Nephron progenitor cell (in vitro differentiated cells): ENCODE results near the gene ATG9A.
"Not testable (repeated sequence)": the region's sequence is repeated elsewhere in the genome, so short reads cannot be mapped to it uniquely, and the experiment has no call there.

Source experiments
- DNase-seq: peaks from one replicate; pipeline ENCODE4 v3.0.0; 2021
- H3K27ac Mint-ChIP-seq: 2 replicates; pipeline ENCODE4 v1.8.0; 2021; ENCODE audit warnings: mild to moderate bottlenecking, moderate library complexity, mixed read lengths
- H3K27me3 Mint-ChIP-seq: 2 replicates; pipeline ENCODE4 v1.8.0; 2021; ENCODE audit warnings: mild to moderate bottlenecking, low read depth, mixed read lengths; ENCODE audit not compliant: poor library complexity
- H3K36me3 Mint-ChIP-seq: 2 replicates; pipeline ENCODE4 v1.8.0; 2021; ENCODE audit warnings: low read depth, mixed read lengths
- H3K4me1 Mint-ChIP-seq: 2 replicates; pipeline ENCODE4 v1.8.0; 2021; ENCODE audit warnings: mixed read lengths
- H3K4me3 Mint-ChIP-seq: 2 replicates; pipeline ENCODE4 v1.8.0; 2021; ENCODE audit warnings: mild to moderate bottlenecking, moderate library complexity, mixed read lengths
- H3K9me3 Mint-ChIP-seq: 2 replicates; pipeline ENCODE4 v1.8.0; 2021; ENCODE audit warnings: mild to moderate bottlenecking, moderate library complexity, mixed read lengths
- TF ChIP-seq, protein P1 (sequence below): fragments of 200-600 bp; sonication (generic); IDR thresholded peaks from 2 replicates; pipeline ENCODE4 v1.5.0; 2021; ENCODE audit warnings: antibody characterized with exemption

ATG9A gene

DNA sequence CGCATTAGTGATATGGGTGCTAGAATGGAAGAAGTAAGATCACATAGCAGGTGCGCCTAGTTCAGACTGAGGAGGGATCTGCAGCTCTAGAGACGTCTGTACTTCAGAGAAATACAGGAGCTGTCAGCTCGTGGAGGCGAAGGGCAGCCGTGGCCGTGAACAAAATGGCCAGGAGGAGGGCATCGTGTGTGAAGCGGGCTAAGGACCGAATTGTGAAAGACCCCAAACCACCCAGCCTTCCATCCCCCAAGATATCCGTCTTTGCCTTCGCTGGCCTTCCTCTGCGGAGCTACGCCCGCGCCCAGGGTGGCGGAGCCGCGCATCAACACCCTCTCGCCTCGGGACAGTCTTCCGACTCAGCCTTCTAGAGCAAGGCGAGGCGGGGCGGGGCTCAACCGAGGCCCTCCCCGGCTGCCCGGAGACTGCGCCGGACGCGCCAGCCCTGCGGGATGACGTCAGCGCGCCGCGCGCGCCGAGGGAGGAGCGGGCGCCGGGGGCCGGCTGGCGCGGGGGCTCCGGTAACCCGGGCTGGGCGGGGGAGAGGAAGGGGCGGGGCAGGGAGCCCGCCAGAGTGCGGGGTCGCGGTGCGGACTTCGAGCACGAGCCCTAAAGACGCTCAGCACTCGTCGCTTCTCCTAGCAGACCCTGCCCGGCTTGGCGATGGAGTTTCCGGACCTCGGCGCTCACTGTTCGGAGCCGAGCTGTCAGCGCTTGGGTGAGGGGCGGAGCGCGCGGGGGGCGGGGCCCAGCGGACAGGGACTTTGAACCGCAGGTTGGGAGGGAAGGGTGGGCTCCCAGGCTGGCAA is 22.9 kb downstream of the ATG9A start, which contains the start of gene ZFAND2B:
ZFAND2B (plus strand) TSS at position 455 of the 806 bp plus-strand sequence; CDS start at position 661, 206 bp downstream.
- H3K27ac Mint-ChIP-seq, result peak within 1 kb of the TSS; percentile 97
- peaks cover 23% of the 10 kb centered on the region for H3K4me1 Mint-ChIP-seq
- TF ChIP-seq, protein P1, sequence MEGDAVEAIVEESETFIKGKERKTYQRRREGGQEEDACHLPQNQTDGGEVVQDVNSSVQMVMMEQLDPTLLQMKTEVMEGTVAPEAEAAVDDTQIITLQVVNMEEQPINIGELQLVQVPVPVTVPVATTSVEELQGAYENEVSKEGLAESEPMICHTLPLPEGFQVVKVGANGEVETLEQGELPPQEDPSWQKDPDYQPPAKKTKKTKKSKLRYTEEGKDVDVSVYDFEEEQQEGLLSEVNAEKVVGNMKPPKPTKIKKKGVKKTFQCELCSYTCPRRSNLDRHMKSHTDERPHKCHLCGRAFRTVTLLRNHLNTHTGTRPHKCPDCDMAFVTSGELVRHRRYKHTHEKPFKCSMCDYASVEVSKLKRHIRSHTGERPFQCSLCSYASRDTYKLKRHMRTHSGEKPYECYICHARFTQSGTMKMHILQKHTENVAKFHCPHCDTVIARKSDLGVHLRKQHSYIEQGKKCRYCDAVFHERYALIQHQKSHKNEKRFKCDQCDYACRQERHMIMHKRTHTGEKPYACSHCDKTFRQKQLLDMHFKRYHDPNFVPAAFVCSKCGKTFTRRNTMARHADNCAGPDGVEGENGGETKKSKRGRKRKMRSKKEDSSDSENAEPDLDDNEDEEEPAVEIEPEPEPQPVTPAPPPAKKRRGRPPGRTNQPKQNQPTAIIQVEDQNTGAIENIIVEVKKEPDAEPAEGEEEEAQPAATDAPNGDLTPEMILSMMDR, result no peak
- peaks cover 13% of the 10 kb centered on the region for H3K36me3 Mint-ChIP-seq
- H3K27me3 Mint-ChIP-seq, result no peaks in the 10 kb centered on the region
- peak; percentile 96 for DNase-seq
- peak within 1 kb of the TSS; percentile 92 for H3K4me3 Mint-ChIP-seq
- peaks cover 18% of the 10 kb centered on the region for H3K9me3 Mint-ChIP-seq

DNA sequence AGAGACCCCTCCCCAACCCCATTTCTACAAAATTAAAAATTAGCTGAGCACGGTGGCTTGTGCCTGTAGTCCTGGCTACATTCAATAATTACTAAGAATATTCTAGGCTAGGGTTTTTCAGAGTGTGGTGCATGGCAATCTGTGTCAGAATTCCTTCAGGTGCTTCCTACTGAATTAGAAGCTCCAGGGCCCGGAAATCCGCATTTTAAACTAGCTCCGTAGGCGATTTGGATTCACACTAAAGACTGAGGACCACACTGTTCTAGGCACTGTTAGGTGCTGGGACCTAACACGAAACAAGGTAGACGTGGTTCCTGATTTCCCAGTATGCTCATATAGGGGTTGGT is 23.5 kb downstream of the ATG9A start:
- peak overlapping the region; percentile 97 for H3K27ac Mint-ChIP-seq
- peaks cover 15% of the 10 kb centered on the region for H3K36me3 Mint-ChIP-seq
- peak overlapping the region; percentile 92 for H3K4me3 Mint-ChIP-seq
- no peaks in the 10 kb centered on the region for H3K27me3 Mint-ChIP-seq
- peaks cover 24% of the 10 kb centered on the region for H3K4me1 Mint-ChIP-seq
- no peak for DNase-seq
- TF ChIP-seq, protein P1, result no peak
- H3K9me3 Mint-ChIP-seq, result peaks cover 21% of the 10 kb centered on the region

DNA sequence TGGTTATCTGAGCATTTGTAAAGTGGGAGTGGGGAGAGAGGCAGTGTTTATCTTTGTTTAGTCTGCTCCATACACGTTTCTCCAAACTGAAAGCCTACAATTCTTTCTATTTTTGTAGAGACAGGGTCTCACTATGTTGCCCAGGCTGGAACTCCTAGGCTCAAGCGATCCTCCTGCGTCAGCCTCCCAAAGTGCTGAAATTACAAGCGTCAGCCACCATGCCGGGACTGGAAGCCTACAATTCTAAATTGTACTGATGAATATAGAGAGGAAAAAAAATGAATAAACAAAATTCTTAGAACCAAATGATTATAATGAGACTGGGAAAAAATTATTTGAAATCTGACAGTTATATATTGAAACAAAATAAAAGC is 24.3 kb downstream of the ATG9A start:
- H3K4me3 Mint-ChIP-seq, result peak overlapping the region; percentile 40
- H3K4me1 Mint-ChIP-seq, result peaks cover 32% of the 10 kb centered on the region
- TF ChIP-seq, protein P1, result no peak
- H3K36me3 Mint-ChIP-seq, result peaks cover 19% of the 10 kb centered on the region
- DNase-seq, result no peak
- no peaks in the 10 kb centered on the region for H3K27me3 Mint-ChIP-seq
- H3K27ac Mint-ChIP-seq, result no peak overlapping the region
- peaks cover 28% of the 10 kb centered on the region for H3K9me3 Mint-ChIP-seq

DNA sequence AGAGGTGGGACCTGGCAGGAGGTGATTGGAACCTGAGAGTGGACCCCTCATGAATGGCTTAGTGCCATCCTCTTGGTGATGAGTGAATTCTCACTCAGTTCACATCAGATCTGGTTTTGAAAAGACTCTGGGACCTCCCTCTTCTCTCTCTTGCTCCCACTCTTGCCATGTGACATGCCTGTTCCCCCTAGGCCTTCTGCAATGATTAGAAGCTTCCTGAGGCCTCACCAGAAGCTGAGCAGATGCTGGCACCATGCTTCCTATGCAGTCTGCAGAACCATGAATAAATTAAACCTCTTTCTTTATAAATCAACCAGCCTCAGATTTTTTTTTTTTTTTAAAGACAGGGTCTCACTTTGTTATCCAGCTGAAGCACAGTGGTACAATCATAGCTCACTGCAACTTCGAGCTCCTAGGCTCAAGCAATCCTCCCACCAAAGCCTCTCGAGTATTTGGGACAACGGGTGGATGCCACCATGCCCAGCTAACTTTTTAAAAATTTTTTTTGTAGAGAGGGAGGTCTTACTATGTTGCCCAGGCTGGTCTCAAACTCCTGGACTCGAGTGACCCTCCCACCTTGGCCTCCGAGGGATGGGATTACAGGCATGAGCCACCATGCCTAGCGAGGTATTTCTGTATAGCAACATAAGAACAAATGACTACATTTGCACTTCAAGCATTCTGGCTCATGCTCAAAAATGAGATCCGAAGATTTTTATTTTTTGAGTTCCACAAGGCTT is 24.8 kb downstream of the ATG9A start:
- H3K4me1 Mint-ChIP-seq, result peaks cover 34% of the 10 kb centered on the region
- H3K27me3 Mint-ChIP-seq, result peaks cover under 1% of the 10 kb centered on the region
- H3K4me3 Mint-ChIP-seq, result no peak overlapping the region
- peaks cover 28% of the 10 kb centered on the region for H3K9me3 Mint-ChIP-seq
- TF ChIP-seq, protein P1, result no peak
- H3K27ac Mint-ChIP-seq, result no peak overlapping the region
- no peak for DNase-seq
- peaks cover 14% of the 10 kb centered on the region for H3K36me3 Mint-ChIP-seq

DNA sequence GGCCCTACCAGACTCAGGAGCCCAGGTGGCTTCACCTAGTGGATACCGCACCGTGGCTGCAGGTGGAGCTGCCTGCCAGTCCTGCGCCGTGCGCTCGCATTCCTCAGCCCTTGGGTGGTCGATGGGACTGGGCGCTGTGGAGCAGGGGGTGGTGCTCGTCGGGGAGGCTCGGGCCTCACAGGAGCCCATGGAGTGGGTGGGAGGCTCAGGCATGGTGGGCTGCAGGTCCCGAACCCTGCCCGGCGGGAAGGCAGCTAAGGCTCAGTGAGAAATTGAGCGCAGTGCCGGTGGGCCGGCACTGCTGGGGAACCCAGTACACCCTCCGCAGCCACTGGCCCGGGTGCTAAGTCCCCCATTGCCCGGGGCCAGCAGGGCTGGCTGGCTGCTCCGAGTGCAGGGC is 28.1 kb downstream of the ATG9A start:
- H3K4me3 Mint-ChIP-seq, H3K27me3 Mint-ChIP-seq, H3K36me3 Mint-ChIP-seq, H3K27ac Mint-ChIP-seq, DNase-seq: not testable (repeated sequence)
- H3K4me1 Mint-ChIP-seq, result peaks cover 22% of the 10 kb centered on the region
- peaks cover 28% of the 10 kb centered on the region for H3K9me3 Mint-ChIP-seq

DNA sequence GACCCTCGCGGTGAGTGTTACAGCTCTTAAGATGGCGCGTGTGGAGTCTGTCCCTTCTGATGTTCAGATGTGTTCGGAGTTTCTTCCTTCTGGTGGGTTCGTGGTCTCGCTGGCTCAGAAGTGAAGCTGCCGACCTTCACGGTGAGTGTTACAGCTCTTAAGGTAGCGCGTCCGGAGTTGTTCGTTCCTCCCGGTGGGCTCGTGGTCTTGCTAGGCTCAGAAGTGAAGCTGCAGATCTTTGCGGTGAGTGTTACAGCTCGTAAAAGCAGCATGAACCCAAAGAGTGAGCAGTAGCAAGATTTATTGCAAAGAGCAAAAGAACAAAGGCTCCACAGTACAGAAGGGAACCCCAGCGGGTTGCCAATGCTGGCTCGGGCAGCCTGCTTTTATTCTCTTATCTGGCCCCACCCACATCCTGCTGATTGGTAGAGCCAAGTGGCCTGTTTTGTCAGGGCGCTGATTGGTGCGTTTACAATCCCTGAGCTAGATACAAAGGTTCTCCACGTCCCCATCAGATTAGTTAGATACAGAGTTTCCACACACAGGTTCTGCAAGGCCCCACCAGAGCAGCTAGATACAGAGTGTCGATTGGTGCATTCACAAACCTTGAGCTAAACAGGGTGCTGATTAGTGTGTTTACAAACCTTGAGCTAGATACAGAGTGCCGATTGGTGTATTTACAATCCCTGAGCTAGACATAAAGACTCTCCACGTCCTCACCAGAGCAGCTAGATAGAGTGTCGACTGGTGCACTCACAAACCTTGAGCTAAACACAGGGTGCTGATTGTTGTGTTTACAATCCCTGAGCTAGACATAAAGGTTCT is 28.7 kb downstream of the ATG9A start:
- Mint-ChIP-seq H3K4me1 (peaks cover 17% of the 10 kb centered on the region), H3K9me3 (peaks cover 28% of the 10 kb centered on the region), H3K27ac (peak overlapping the region; percentile 86), H3K4me3 (peak overlapping the region; percentile 56)
- DNase-seq, H3K36me3 Mint-ChIP-seq, H3K27me3 Mint-ChIP-seq: not testable (repeated sequence)
